ENCODE measurements around the gene PPP1R37.
"Not testable (repeated sequence)": the region's sequence is repeated elsewhere in the genome, so short reads cannot be mapped to it uniquely, and the experiment has no call there.

PPP1R37 gene

DNA sequence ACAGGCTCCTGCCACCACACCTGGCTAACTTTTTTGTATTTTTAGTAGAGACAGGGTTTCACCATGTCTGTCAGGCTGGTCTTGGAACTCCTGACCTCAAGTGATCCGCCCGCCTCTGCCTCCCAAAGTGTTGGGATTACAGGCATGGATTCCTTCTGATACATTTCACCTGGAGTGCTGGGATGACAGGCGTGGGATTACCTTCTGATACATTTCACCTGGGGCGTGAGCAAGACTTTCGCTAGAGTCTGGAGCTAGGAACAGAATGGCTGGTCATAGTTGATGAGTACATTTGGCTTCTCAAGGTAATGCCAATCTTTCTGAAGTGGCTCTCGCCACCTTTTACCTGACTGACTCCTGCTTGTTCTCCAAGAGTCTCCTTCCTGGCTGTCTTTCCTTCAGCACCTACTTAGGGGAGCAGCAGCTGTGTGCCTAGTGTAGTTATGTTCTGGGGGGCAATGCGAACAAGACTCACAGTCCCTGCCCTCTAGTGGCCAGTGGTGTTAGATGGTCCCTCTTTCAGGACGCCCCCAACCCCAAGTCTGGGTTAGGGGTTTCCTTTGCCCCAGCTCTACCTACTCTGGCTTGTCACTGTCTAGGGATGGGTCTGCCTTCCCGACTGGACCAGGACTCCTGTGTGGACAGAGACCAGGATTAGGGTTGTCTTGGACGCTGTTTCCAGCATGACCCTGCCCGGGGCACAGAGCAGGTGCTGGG lies 19.3 kb downstream of the PPP1R37 start:
- DNase-seq, result no peak

DNA sequence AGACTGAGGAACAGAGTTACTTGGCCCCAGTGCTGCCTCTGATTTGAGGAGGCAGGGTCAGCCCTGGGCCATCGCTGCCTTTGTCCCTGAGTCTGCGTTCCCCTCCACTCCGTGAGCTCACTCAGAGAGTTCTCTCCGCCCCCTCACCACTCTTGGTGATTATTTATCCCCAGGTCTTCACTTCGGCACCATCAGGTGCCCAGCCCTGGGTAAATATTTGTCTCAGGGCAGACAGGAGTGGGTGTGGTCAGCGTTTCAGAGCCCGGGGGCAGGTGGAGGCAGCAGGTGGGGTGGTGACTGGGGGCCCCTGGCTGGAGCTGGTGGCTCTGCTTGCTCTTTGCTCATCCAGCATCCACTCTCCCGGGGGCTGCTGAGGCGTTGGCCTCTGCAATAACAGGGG lies 20.6 kb downstream of the PPP1R37 start:
- DNase-seq, result no peak

DNA sequence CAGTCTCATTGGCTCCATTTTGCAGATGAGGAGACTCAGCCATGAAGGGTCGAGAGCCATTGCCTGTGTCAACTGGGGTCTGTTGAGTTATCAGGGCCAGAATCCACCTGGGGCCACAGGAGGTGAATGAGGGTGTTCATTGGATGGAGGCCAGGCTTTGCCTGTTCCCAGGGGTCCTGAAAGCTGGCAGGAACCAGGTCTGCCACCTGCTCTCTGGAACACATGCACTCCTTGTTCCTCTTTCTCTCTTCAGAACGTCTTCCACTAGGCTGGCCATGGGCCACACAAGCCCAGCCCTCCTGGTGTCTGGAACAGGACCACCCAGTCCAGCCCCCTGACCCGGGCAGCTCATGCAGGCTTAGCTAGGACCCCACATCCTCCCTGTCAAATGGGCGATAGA lies 21.1 kb downstream of the PPP1R37 start:
- no peak for DNase-seq

DNA sequence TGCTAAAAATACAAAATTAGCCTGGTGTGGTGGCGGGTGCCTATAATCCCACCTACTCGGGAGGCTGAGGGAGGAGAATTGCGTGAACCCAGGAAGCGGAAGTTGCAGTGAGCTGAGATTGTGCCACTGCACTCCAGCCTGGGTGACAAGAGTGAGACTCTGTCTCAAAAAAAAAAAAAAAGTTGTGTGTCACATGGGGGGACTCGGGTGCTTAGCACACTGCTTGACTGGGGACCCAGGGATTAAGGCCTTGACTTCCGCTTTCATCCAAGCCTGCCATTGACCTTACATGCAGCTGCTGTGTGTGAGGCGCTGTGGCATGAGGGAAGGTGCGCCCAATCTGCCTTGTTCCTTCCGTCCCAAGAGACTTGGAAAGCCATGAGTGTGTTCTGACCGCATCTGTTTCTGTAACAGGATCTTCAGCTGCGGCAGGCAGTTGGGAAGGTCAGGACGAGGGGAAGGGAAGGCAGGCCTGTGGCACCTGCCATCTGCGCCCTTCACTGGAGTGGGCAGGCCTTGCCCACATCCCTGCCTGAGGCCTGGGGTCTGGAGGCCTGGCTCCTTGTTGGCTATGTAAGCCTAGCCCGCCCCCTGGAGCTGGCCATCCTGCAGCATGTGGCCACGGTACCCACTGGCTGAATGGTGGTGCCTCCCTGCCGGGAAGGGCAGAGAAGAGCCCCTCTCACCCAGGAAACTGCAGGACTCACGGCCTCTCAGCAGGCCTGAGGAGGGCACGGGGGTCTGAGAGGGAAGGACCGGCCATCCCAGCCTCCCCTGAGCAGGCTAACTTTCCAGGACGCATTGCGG lies 23.0 kb downstream of the PPP1R37 start:
- no peak for DNase-seq

DNA sequence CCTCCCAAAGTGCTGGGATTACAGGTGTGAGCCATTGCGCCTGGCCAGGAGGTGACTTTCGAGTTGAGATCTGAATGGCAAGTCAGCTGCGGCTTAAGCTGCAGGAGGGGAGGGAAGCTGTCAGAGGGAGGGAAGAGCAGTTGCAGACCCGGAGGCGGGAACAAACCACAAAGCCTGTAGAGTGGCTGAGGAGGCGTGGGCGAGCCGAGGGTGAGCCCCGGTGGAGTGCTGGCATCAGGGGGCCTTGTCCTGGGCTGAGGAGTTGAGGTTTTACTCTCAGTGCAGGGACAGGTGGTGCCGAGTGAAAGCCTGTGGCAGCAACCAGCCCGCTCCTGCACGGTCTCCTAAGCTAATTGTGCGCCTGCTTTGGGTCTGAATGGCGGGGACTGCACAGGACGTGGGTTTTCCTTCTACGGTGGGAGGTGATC lies 24.2 kb downstream of the PPP1R37 start:
- DNase-seq, result no peak

DNA sequence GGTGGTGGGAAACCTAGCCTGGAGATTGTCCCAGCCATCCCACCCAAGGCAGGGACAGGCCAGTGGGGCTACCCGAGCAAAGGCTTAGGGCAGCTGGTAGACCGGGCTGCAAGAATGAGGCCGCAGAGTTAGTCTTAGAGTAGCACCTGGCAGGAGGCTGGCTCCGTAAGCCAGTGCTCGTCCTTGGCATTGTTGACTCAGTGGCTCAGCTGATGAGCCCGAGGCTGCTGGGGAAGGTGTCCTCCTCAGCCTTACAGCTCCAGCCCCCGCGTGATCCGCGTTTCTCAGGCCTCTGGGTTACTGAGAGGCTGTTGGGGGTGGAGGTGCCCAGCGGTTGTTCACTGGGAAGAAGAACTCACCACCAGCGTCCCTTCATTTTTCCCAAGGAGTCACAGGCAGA lies 24.7 kb downstream of the PPP1R37 start:
- DNase-seq, result no peak

DNA sequence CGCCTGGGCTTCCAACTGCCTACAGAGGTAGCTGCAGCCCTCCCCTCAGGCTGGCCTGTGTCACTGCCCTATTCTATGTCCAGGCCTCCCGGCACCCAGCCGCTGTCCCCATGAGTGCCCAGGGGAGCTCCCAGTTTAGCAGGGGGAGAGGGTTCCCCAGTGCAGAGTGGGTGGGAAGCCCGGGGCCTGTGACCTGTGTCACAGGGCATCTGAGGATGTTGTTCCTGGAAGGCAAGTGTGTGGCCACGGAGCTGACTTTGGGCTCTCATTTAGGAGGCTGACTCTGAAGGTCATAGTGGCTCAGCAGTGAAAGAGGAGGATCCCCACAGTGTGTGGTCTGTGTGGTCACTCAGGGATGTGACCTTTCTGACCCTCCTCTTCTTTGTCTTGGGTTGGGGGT lies 25.1 kb downstream of the PPP1R37 start:
- no peak for DNase-seq

DNA sequence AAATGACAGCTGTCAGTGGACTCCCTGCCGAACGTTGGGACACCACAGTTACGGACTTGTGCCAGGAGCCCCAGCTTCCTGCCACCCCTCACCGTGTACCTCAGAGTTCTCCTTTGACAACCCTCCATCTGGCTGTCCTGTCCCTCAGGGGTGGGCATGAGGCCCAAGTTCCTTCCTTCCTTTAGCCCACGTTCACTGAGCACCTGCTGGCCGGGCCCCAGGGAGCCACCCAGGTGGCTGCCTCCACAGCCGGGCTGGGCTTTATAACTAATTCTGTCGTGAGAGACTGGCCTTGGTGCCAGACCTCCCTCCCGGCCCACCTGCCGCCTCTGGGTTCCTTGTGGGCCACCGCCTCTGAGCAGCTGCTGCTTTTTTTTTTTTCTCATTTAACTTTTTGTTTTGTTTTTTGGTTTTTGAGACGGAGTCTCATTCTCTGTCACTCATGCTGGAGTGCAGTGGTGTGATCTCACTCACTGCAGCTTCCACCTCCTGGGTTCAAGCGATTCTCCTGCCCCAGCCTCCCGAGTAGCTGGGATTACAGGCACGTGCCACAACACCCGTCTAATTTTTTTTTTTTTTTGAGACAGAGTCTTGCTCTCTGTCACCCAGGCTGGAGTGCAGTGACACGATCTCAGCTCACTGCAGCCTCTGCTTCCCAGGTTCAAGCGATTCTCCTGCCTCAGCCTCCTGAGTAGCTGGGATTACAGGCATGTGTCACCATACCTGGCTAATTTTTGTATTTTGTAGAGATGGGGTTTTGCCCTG lies 25.8 kb downstream of the PPP1R37 start:
- not testable (repeated sequence) for DNase-seq

DNA sequence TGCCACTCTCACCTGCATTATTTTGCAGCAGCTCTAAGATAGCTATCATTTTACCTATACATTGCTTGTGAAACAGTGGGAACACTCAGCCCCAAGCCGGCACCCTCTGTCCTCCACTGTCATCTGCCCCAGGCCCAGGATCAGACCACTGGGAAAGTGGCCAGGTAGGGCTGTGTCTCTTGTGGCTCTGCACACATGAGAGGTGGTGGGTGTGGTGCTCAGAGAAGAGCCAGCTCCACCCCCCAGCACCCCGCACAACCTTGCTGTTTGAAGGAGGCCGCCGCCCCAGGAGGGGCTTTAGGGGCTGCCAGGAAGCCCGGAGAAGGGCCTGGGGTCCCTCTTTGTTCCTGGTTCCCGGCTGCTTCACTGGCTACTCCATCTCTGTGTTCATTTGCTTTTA lies 26.6 kb downstream of the PPP1R37 start:
- DNase-seq, result no peak

DNA sequence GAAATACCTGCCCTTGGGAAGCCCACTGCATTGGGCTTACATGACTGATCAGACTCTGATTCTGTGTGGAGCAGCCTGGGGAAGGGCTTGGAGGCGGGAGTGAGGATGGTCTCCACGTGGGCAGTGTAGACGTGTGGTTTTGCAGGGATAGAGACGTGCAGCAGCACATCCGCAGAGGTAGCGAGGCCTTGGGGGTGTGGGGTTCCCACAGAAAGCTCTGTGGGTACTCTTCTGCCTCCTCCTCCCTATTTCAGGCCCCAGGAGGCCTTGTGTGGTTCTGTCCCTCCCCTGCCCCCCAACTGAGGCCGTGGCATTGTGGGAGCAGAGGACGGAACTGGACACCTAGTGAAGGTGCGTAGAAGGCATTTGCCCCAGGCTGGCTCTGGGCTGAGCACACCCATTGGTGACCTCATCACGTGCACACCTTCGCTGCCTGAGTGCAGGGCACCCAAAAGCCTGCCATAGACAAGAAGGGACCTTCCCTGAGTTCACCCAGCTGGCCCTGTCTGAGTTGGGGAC lies 28.9 kb downstream of the PPP1R37 start:
- DNase-seq, result peak in 1 of 58 donors; percentile 22

DNA sequence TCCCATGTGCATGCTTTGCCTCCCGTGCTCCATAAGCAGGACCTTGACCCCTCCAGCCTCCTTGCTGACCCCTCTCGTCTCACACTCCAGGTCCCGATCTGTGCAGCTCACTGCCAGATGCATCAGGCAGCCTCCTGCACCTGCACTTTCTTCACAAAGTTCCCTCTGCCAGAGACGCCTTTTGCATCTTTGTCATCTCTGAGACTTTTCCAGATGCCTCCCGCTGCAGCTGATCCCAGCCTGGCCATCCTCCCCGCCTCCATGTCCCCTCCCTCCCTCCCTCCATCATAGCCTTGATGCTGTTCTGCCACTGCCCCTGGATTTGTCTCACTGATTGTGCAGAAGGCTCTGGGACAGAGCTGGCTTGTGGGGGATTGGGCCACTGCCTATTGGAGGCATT lies 29.9 kb downstream of the PPP1R37 start:
- DNase-seq, result peak in 1 of 58 donors; percentile 13

DNA sequence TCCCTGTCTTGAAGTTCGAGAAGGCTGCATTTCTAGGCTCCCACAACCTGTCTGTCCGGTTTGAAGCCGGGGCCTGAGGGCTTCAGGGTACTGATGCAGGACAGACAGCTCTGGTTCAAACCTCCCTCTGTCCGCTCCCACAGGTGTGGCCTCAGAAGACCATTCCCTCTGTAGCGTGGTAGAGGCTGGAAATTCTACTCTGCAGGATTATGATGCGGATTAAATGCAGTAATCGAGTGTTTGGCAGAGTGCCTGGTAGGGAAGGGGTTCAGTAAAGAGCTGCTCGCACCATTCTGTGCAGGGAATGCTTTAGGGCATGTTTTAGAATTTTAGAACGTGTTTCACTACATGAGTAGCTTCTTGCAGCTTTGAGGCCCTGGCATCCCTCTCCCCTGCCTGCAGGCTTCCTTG lies 30.5 kb downstream of the PPP1R37 start:
- no peak for DNase-seq

DNA sequence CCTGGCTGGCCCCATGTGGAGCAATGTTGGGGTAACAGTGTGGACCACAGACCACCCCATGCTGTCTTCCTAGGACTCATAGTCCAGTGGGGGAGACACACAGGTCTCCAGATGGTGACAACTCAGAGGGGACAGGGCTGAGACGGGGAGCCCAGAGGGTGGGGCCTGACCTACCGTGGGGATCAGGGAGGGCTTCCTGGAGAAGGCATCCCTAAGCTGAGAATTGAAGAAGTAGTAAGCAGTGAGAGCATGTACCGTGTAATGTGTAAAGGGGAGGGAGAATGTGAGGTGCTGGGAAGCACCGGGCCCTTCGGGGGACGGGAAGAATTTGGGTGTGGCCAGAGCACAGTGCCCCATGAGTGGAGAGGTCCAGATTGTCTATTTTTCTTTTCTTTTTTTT lies 31.0 kb downstream of the PPP1R37 start:
- DNase-seq, result no peak

DNA sequence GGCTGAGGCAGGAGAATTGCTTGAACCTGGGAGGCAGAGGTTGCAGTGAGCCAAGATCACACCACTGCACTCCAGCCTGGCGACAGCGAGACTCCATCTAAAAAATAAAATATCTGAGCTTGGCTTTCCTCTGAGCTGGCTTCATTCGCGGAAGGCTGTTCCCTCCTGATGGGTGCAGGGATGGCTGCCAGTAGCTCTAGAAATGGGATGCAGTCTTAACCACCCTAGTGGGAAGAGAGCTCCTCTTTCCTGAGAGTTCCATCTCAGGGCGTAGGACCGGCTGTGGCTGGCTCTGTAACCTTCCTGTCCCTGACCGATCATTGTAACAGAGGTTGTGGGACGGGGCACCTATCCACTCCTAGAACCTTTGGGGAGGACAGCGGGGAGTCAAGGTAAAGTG lies 32.4 kb downstream of the PPP1R37 start:
- no peak for DNase-seq

DNA sequence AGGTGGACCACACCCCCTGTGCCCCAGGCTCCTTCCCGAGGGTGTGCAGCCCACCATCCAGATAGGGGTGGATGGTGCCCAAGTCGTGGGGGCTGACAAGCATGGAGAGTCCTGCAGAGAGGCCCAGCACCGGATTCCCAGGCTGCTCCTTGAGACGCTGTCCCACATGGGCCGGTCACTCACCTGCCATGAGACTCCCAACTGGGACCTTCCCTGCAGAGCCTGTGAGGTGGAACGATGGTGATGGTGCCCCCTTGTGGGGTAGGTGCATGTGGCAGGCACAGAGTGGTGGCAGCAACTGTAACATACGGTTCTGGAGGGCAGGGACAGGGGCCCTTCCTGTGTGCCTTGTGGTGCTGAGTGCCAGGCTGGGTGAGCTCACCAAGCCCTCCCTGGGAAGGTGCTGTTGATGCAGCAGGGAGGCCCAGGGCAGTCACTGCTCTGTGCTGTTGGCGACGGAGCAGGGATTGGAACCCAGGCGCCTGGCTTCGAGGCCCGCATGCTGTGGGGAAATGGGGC lies 33.1 kb downstream of the PPP1R37 start:
- DNase-seq, result peak in 24 of 58 donors; percentile 2 to 57 (median 20)

DNA sequence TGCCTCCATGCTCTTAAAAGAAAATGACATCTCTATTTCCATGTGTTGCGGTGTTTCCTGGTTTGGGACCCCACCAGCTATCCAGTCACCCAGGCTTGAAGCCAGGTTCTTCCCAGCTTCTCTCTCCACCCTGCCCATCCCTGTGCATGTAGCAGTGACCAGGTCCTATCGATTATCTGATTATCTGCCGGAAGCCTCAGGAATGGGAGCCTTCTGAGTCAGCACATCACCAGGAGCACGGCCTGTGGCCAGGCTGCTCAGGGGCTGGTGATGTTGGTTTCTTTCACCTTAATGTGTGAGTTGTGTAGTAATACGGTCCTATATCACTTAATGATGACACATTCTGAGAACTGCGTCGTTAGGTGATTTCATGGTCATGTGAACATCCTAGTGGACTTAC lies 33.7 kb downstream of the PPP1R37 start:
- DNase-seq, result no peak

DNA sequence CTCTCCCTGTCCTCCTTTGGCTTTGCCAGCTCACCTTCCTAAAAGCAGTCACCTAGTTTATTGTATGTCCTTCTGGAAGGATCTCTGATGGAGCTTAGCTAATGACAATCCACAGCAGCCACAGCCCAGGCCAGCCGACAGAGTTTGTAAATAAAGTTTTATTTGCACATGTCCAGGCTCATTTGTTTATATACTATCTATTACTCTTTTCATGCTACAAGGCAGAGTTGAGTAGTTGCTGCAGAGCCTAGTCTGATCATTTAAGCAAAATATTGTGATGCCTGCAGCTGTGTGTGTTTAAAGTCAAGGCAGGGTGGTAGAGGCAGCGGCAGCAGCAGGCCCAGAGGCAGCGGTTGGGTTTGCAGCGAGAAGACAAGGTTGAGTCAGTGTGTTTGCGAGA lies 35.2 kb downstream of the PPP1R37 start:
- no peak for DNase-seq

DNA sequence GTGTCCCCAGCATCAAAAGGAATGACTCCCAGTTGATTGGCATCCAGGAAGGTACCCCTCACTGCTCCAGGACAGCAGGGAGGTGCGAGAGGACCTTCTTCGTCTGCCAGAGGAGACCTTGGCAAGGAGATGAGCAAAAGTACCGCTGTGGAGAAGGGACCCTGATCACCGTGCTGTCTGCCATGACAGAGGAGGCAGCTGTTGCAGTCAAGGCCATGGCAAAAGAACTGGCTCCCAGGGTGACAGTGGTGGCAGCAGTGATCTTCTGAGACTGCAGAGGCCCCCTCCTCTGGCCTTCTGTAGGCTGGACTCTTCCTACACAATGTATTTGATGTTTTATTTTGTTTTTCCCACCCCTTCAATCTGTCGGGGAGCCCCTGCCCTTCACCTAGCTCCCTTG lies 35.8 kb downstream of the PPP1R37 start:
- no peak for DNase-seq

DNA sequence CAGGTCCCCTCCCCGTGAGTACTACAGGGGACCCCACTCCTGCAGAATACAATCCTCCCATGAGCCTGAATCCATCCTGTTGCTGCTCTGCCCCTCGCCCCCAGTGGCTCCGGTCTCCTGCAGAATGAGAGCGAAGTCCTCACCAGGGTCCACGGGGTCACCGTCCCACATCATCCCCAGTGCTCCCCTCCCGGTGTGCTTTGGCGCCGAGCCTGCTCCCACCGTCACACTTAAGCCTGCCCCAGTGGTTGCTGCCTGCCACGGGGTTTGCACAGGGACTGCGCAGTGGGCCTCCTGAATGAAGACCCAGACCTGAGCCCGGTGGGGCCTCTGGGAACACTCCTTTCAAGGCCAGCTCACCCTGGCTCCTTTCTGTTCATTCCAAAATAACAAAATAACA lies 37.3 kb downstream of the PPP1R37 start:
- no peak for DNase-seq

DNA sequence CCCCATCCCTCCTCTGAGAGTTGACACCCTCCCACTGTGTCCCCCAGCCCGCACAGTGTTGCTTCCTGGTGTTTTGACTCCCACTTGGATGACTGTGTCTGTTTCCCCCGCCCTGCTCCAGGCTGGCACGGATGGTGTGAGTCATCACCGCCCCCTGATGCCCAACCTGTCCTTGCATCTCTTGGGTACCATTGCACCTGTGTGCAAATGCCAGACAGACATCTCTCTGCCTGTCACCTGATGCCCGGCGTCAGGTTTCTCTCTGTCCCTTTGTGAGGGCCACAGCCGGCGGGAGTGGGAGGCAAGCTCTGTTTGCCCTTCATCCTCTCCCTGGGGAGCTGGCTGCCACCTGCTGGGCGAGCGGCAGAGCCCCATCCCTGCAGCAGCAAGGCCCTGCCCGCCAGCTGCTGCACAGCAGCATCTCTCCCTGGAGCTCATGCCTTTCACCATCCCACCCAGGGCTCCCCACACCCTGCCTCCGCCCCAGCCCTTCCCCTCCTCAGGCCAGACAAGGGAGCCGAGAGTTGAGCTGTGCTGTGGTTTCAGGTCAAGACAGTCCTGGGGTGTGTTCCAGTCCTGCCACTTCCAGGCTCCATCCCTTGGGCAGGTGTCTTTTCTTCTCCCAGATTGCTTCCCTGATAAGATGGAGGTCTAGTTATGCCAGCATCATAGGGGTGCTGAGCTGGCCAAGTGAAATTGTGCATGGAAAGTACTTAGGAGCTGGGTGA lies 38.1 kb downstream of the PPP1R37 start:
- DNase-seq, result peak in 42 of 58 donors; percentile 5 to 77 (median 46)

DNA sequence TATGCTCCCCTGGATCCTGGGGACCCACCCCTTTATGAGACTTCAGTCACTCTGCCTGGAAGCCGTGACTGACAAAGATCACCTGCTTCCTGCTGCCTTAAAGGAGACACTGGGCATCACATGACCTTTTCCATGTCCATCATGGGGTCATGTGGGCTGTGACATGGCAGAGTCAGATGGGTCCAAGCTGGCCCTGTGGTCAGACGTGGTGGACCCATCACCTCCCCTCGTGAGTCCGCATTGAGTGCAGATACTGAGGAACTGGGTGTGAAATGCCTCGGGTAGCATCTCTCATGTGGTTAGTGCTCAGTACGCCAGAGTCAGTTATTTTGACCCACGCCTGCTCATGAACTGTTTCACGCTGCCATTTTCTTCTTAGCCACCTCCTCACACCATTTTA lies 40.7 kb downstream of the PPP1R37 start:
- no peak for DNase-seq
